ENCODE results near the gene EMSY.
"Not testable (repeated sequence)": the region's sequence is repeated elsewhere in the genome, so short reads cannot be mapped to it uniquely, and the experiment has no call there.

EMSY gene

DNA sequence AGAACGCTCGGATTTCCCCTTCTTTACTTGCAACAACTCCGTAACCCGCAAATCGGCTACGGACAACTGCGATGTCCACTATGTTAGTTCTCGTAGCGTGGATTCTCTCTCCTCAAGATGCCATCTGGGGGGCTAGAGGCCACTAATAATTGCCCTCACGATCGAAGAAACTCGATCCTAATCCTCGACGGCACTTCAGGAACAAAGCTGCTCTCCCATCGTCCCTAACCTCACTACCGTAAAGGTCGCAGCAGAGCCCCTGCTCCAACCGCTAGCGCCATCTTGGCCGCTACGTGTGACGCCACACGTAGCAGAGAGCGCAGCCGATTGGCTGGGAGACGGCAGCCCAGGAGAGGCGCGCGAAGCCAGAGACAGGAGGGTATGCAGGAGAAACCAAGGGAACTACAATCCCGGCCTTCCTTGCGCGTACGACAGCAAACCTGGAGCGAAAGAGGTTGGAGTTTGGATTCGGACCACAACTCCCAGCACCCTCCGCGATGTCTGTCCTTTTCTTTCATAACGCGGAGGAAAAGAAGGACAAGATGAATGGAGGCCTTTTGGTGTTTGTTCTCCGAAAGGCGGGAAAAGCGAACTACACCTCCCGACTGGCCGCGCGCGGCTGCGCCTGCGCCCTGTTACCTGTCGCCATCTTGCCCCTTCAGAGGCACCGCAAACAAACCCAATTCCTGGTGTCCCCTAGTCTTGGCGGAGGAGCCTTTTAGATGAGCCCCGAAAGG, at the start of gene EMSY:
TSS of gene EMSY (plus strand) at position 635 of the 737 bp plus-strand sequence. CDS start 1,921 bp downstream, outside the sequence.
- peak; percentile 97 for DNase-seq (ENCODE audit: low spot score)

DNA sequence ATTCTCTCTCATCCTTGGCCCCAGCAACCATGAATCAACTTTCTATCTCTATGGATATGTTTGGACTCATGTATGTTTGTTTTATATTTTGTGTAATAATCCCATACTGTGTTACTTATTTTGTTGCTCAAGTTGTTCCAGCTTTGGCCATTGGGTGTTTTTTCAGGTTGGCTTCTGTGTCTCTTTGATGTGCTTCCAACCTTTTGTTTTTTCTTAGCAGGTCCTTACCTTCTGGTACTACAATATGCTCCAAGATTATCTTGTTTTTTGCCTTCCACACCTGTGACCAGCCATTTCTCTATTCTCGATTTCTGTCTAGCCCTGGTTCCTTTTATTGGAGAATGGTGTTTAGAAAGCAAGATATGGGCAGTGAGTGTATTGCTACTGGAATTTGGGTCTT, 49.5 kb upstream of the EMSY start:
- no peak for DNase-seq (ENCODE audit: low spot score)

DNA sequence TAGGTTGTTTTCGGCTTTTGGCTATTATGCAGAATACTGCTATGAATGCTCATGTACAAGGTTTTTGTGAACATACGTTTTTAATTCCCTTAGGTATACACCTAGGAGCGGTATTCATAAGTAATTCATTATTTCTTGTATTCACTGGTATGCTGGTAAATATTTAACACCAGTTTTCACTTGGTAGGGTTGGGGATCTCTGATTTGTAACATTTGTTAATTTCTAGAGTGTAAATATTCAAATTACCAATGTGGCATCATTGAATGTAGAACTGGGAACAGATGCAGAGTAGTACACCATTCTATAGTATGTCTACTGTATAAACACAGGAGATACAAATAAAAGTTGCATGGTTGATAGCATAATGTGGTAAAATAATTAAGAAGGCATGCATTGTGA, 47.4 kb upstream of the EMSY start:
- DNase-seq (ENCODE audit: low spot score): no peak

DNA sequence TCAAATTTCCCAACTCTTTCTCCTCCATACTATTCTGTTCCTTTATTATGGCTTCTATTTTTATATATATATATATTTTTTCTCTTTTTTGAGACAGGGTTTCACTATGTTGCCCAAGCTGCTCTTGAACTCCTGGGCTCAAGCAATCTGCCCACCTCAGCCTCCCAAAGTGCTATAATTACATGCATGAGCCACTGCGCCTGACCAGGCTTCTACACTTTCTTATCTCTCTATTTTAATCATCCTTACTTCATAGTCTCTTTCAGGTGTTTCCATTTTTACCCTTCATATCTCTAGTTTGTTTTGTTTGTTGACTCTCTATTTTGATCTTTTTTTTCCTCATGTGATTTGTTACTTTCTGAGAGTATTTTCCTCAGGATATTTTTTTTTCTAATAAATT, 43.9 kb upstream of the EMSY start:
- DNase-seq (ENCODE audit: low spot score): no peak

DNA sequence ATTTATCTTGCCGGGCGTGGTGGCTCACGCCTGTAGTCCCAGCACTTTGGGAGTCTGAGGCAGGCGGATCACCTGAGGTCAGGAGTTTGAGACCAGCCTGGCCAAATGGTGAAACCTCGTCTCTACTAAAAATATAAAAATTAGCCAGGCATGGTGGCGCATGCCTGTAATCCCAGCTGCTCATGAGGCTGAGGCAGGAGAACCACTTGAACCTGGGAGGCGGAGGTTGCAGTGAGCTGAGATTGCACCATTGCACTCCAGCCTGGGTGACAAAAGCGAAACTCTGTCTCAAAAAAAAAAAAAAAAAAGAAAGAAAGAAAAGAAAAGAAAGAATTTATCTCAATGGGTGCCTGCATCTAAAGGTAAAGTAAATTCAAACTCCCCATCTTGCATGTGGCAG, 43.3 kb upstream of the EMSY start:
- DNase-seq (ENCODE audit: low spot score): not testable (repeated sequence)

- no peak for DNase-seq (ENCODE audit: low spot score)
Measured at GRCh38 chr11:76406359-76406758, 38.5 kb upstream of the EMSY start.

DNA sequence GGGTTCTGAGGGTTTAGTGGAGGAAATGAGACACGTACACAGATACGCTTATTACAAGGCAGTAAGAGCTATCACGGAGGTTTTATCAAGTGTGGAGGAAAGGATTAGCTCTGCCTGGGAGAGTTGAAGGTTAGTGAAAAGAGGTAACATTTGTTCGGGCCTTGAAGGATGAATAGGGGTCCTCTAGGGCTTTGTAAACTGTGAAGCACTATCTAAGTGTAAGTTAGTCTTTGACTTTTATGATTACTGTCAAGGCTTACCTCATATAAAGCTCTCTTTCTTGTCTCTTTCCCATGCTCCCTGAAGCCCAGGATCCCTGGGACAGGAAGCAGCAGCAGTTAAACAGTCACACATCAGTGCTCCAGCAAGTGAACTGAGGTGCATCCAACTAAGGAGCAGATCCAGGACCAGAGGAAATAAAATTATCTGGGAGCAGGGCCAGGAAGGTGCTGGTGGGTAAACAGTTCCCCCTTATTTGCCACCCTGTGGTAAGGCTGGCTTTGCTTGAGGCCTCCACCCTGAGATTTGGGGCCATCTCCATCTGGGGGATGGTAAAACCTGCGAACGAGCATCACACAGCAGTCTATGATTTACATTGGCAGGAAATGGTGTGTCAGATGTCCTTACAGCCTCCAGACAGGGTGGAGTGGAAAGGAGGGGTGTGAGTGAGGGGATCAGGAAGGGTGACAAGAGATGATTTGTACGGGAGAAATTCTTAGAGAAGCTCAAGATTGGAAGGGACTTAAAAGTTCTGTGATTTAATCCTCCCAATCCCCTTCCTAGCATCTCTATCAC, 36.5 kb upstream of the EMSY start:
- no peak for DNase-seq (ENCODE audit: low spot score)

DNA sequence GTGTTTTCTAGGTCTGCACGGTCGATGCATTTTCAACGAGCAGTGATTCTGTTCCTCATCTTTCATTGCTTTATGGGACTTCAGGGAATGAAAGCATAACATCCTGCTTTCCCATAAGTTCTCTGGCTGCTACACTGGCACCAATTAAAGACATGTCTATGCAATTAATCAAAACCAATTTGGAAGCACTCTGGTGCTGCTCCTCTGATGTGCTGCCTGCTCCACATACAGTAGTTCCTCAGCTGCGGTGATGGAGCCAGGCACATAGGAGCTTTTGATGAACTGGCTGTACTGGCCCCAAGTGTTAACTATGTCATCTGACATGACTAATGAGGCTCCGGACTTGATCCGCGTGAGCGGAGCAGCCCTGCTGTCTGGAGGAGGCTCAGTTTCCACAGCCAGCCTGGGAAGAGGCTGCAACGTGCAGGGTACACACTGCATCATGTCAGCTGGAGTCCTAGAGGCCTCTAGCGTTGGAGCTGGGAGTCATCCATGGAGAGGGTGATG, 33.9 kb upstream of the EMSY start:
- DNase-seq (ENCODE audit: low spot score): peak; percentile 35

DNA sequence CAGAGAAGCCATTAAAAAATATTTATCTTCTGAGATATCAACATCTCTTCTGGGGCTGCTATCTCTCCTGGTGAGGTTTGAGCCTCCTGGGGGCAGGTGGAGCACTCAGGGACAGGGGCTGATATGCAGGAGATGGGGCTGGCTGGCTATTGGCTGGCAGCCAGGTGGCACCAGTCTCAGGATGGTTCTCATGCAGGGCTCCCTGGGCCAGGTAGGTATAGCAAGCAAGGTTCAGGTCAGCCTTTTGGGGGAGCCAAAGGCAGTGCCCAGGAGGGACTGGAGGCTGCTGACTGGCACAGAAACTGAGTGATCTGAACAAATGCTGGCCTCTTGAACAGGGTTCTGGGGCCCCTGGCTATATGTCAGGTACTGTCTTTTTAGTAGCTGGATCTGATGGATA, 29.7 kb upstream of the EMSY start:
- no peak for DNase-seq (ENCODE audit: low spot score)

DNA sequence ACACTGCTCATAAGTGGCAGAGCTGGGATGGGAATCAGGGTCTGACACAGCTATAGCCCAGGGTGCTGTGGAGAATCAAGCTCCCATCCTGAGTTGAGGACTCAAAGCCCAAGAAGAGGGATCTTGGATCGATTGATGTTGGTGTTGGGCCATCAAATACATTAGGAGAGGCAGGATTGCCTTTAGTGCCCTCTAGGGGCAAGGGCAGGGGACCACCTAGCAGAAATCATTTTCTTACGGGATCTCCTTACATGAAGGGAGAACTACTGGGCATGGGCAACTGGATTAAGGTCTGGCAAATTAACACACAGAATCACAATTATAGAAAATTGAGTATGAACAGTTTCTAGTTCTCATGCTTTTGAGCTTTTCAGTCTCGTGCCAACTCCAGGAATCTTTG, 24.9 kb upstream of the EMSY start:
- no peak for DNase-seq (ENCODE audit: low spot score)

GRCh38 chr11:76424379-76424778, 20.4 kb upstream of the EMSY start:
- DNase-seq (ENCODE audit: low spot score): no peak

DNA sequence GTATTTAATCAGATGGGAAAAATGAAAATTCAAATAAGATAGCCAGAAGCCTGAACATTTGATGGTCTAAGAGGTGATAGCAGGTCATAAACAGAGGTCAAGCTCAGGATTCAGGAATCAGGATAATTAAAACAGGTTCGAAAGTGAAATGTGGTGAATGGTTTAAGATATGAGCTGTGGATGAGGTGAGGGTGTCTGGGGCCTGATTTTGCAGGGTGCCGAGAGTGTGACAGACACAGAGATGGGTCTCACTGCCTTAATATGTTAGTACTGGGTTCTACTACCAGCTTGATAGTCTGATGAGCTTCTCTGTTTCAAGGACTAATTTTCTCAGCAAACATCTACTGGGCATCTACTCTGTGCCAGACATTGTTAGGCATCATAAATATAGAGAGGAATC, 19.9 kb upstream of the EMSY start:
- DNase-seq (ENCODE audit: low spot score): no peak

DNA sequence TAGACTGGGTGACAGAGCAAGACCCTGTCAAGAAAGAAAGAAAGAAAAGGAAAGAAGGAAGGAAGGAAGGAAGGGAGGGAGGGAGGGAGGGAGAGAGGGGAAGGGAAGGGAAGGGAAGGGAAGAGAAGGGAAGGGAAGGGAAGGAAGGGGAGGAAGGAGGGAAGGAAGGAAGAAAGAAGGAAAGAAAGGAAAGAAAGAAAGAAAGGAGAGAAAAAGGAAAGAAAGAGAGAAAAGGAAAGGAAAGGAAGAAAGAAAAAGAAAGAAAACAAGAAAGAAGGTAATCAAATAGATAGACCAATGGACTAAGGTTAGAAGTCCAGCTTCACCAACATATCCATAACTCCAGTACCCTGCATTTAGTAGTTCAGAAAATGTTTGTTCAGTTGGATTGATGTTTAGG, 18.2 kb upstream of the EMSY start:
- no peak for DNase-seq (ENCODE audit: low spot score)

DNA sequence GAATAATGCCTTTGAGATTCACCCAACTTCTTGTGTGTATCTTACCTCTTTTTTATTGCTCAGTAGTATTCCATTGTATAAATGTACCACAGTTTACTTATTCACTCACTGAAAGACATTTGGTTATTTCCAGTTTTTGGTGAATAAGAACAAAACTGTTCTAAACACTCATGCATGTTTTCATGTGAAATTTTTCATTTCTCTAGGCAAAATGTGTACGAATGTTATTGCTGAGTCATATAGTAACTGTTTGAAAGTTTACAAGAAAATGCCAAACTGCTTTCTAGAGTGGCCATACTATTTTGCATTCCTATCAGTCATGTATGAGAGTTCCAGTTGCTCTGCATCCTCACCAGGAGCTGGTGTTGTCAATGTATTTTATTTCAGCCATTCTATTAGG, 8.8 kb upstream of the EMSY start:
- DNase-seq (ENCODE audit: low spot score): no peak

DNA sequence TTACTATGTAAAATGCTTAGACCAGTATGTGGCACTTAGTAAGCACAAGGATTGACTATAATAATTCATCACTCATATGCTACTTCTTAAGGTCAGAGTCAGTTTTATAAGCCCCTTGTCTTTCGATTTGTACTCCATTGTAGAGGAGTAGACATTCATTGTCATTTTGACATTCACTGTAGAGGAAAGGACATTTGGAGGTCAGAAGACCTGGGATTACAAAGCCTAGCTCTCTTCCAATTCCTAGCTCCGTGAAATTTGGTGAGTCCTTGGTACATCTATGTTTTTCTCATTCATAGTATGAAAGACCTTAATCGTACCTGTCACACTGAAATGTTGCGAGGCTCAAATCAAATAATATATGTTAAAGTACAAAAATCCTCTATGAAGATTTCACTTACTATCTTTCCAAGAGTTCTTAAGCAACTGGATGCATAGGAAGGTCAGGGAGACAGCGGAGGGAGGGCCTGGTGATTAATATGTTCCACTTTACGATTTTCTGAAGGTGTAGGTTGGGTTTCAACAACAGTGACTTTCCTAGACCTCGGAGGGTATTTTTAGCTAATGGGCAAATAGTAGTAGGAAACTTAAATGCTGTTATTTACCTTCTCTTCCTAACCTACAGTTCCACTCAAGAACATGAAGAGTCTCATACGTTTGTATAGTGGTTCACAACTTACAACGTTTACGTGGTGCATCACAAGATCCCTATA, 1.4 kb upstream of the EMSY start:
- no peak for DNase-seq (ENCODE audit: low spot score)

- DNase-seq (ENCODE audit: low spot score): no peak
Measured at GRCh38 chr11:76444065-76444383, 794 bp upstream of the EMSY start.

- peak; percentile 90 for DNase-seq (ENCODE audit: low spot score)
Measured at GRCh38 chr11:76445121-76446084, 585 bp downstream of the EMSY start.

DNA sequence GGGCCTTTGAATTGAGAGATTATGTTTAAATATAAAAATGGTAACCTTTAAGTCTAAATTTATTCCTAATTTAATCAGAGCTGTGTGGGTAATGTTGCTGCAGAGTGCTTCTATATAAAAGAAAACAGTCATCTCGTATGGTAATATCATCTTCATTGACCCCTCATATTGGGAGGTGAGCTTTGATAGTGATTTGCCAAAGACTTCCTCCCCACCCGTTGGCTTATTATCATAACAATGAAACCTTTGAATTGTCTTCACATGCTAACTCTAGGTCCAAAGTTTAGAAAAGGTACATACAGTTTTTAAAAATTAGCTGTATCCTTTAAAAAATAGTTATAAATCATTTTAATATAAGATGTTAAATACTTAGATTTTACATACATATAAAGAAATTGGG, 3.7 kb downstream of the EMSY start:
- DNase-seq (ENCODE audit: low spot score): no peak

DNA sequence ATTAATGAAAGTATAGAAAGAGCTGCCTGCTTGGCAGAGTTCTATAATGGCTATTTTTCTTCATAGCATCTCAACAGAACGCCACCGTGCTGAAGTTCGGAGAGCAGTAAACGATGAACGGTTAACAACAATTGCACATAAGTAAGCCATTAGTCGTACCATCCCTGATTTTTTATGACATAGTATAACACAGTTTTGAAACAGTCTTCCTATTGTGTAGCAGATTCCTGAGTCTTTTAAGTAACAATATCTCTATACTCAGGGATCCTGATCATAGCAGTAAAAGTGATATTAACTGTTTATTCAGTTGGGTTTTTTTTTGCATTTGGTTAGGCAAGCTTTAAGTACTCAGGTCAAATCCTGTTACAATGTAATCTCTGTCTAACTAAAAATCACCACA, 8.4 kb downstream of the EMSY start:
- DNase-seq (ENCODE audit: low spot score): no peak

GRCh38 chr11:76455331-76455730, 10.5 kb downstream of the EMSY start:
- no peak for DNase-seq (ENCODE audit: low spot score)

DNA sequence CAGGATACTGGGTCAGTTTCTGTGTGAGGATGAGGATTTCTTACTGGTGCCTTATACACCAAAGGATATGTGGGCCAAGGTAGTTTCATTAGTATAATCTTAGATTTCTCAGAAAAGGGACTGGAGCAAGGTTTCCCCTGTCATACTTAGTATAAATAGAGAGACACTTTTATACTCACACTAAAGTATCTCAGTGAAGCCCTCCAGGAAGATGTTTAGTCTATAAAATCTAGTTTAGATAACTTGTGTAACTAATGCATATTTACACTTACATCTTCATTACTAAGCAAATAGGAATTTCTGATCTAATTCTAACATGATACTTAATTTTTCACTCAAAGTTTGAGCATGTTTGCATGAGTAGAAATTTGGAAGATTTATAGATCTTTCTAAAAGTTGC, 11.1 kb downstream of the EMSY start:
- DNase-seq (ENCODE audit: low spot score): no peak

DNA sequence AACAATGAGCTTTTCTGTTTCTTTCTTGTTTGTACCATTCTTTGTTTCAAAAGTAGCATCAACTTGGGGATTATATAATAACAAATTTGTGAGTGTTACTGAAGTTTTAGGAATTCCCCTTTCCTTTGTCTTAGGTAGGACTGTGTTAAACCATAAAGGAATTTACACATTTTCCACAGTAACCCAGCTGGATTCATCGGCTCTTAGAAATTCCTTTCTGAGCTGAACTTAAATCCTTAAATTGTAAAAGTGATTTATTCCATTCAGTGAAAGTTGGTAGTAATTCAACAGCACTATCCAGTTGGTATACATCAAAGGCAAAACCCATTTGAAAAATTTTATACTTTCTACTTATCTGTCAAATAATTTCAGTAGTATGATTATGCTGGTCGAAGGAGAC, 11.8 kb downstream of the EMSY start:
- no peak for DNase-seq (ENCODE audit: low spot score)

Data from AG20443 (cell line).